Naive thymus-derived CD8-positive, alpha-beta T cell (primary cell): Measurements from ENCODE around the gene DCANP1. TPM values are rescaled to one million over a fixed set of nuclear protein-coding genes. Genes with fewer than 3 reads are reported as not detected.

Experiments
- ATAC-seq, 2 donors: fragments of 150-1000 bp; cut with Tn5 transposase in 1 of 2; sonication (Bioruptor Pico), chemical (Tn5 transposase) in 1 of 2; 1 replicate in 1 of 2; 2 replicates in 1 of 2; pipeline ENCODE4 v1.10.0; 2021; ENCODE audit warnings: mild to moderate bottlenecking in 2 of 2, moderate library complexity in 2 of 2
- POLR2A ChIA-PET: fragments of 350-600 bp; sonication (Branson Sonifier 250); formaldehyde crosslinking; loops from one replicate; lab custom pipeline; 2021; ENCODE audit warnings: antibody characterized with exemption; lab: Charles Lee
- DNase-seq, 10 donors: peaks; one replicate each; pipeline versions ENCODE4 v3.0.0 to v3.0.0-alpha.2; 2020 to 2022
- H3K27ac Mint-ChIP-seq, 10 donors: one replicate each; pipeline ENCODE4 v1.8.0; 2020 to 2022; ENCODE audit warnings: mild to moderate bottlenecking in 10 of 10, mixed read lengths in 10 of 10, moderate library complexity in 4 of 10, inconsistent platforms in 1 of 10
- H3K27me3 Mint-ChIP-seq, 5 donors: one replicate each; pipeline ENCODE4 v1.8.0; 2021 to 2022; ENCODE audit warnings: mixed read lengths in 5 of 5
- H3K36me3 Mint-ChIP-seq, 3 donors: one replicate each; pipeline ENCODE4 v1.8.0; 2020 to 2022; ENCODE audit warnings: mixed read lengths in 3 of 3, mild to moderate bottlenecking in 2 of 3, inconsistent platforms in 1 of 3
- H3K4me1 Mint-ChIP-seq, 4 donors: one replicate each; pipeline ENCODE4 v1.8.0; 2021 to 2022; ENCODE audit warnings: mixed read lengths in 4 of 4
- H3K4me3 Mint-ChIP-seq, 10 donors: one replicate each; pipeline ENCODE4 v1.8.0; 2020 to 2022; ENCODE audit warnings: mild to moderate bottlenecking in 10 of 10, mixed read lengths in 10 of 10, moderate library complexity in 6 of 10, inconsistent platforms in 1 of 10
- H3K9me3 Mint-ChIP-seq, 9 donors: one replicate each; pipeline ENCODE4 v1.8.0; 2020 to 2022; ENCODE audit warnings: mixed read lengths in 9 of 9, mild to moderate bottlenecking in 3 of 9, inconsistent platforms in 1 of 9, moderate library complexity in 1 of 9
- polyA plus RNA-seq, 3 donors: library from polyadenylated mRNA; unstranded; fragments of 300-500 nt; fragmentation: Illumina TruSeq; gene quantifications; one replicate each; pipeline ENCODE4 v1.2.3, GENCODE V29; 2021
- total RNA-seq, 8 experiments: library from RNA in 2 of 8; stranded (reverse) in 2 of 8; gene quantifications; one replicate each; pipeline ENCODE4 v1.2.3 and lab custom pipeline; 2021 to 2026

Gene DCANP1
- total and polyA plus RNA-seq, 5 experiments from 2014 or later = not detected

DNA sequence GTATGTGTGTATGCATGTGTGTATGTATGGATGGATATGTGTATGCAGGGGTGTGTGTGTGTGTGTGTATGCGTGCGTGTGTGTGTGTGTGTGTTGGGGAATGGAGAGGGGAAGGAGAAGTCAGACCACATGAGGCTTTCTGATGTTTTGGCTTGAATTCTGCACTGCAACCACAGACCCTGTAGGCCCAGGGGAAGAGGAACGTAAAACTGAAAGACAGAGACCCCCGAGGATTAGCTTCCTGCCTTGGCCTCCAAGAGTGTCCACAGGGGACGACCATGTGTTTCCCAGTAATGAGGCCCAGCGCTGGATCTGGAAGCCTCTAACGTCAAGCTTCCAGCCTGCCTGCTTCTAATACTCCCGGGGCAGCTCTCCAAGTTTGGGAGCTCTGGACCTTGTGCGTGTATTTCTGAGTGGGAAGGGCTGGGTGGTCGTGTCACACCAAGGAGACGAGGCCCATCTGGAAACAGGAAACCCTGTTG lies 5.8 kb downstream of the DCANP1 start:
- H3K4me1 Mint-ChIP-seq = peaks cover 0 to 27% (median 2%) of the 10 kb centered on the region in 4 donors
- no peaks in the 10 kb centered on the region for H3K36me3 Mint-ChIP-seq
- POLR2A ChIA-PET = no interaction called here
- H3K27me3 Mint-ChIP-seq = peaks cover under 1 to 6% (median 3%) of the 10 kb centered on the region in 5 donors
- no peaks in the 10 kb centered on the region for H3K9me3 Mint-ChIP-seq
- H3K27ac Mint-ChIP-seq = no peak overlapping the region
- H3K4me3 Mint-ChIP-seq = no peak overlapping the region
- DNase-seq = peak in 1 of 10 donors; percentile 11
- no peak for ATAC-seq

DNA sequence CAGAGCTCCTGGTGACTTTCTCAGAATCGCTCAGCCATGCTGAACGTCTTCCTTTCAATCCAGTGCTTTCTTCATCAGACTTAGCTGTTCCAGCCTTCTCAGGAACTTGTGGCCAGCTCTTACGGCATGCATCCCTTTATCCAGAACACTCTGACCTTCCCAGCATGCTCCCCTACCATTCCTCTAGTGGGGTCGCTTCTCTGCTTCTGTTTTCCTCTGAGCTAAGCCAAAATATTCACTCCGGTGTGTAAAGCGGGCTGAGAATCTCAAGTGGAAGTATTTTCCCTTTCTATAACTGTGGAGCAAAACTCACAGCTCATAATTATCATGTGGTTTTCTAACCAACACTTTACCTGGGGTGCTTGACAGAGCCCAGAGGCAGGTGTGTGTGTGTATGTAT lies 6.2 kb downstream of the DCANP1 start:
- POLR2A ChIA-PET = no interaction called here
- DNase-seq (no peak), ATAC-seq (no peak)
- Mint-ChIP-seq H3K9me3 (no peaks in the 10 kb centered on the region), H3K36me3 (no peaks in the 10 kb centered on the region), H3K27ac (no peak overlapping the region), H3K4me3 (no peak overlapping the region), H3K27me3 (peaks cover 4 to 10% (median 7%) of the 10 kb centered on the region in 5 donors), H3K4me1 (peaks cover 0 to 25% (median 2%) of the 10 kb centered on the region in 4 donors)

DNA sequence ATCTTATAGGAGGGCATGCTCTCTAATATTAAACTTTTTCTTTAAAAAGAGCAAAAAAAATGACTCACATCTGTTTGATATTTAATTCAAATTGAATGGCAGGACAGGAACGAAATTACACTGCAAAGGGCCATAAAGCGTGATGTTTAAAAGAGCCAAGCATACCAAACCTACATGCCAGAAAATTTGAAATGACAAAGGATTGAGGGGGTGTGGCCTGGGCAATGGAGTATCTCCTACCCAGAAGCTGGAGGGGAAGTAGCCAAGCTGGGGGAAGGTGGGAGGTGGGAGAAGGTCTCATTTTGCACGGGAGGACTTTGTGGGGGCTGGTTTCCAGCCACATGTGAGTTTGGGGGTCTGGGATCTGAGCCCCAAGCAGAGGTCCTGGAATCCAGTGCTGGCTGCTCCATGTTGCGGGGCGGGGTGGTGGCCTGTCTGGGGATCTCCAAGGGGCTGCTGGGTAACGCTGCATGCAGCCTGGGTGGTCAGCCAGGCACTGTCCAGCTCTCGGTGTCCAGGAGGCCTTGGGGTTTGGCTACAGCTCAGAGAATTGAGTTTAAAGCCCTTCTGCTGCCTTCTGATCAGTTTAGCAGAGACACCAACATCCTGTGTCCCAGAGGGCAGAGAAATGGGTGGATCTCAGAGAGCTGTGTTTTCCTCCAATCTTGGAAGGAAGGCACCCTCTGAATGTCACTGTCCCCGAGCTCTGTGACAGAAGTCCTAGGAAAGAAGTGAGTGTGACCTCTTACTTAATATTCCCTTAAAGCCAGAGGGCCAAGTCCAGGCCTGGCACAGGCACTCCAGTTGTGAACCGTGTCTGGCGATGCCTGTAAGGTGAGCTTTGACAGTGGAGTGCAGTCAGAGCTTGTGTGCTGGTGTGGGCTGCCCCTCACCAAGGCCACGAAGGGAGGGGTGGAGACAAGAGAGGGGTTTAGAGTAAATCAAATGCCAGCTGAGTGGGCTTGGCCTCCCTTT lies 7.6 kb downstream of the DCANP1 start:
- H3K9me3 Mint-ChIP-seq = no peaks in the 10 kb centered on the region
- H3K4me1 Mint-ChIP-seq = peaks cover 0 to 22% (median 2%) of the 10 kb centered on the region in 4 donors
- peaks cover 4 to 19% (median 11%) of the 10 kb centered on the region in 5 donors for H3K27me3 Mint-ChIP-seq
- POLR2A ChIA-PET = no interaction called here
- ATAC-seq (no peak), DNase-seq (peak in 1 of 10 donors; percentile 5)
- no peak overlapping the region for H3K4me3 Mint-ChIP-seq
- no peak overlapping the region for H3K27ac Mint-ChIP-seq
- H3K36me3 Mint-ChIP-seq = no peaks in the 10 kb centered on the region

DNA sequence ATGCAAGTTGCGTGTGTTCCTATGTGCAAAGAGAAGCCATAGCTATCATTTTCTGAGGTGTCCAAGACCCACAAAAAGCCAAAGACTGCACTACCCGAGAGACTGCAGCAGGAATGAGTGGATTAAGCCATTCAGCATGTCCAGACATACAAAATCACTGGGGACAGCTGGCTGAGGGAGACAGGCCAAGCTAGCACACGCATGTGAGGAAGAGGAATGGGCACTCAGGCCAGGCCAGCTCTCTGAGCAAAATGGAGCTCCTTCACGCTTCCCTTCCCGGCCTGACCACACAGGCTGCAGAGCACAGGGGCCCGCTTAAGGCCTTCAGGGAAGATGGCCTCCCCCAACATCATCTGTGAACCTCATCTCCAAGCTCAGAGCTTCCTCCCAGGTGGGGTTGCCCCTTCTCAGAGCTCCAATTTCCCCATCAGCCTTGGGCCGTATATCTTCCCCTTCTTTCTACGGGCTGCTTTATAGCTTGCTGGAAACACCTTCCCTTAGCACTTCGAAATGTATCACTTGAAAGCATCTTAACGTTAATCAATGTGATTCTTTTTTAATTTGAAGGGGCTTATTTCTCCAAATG lies 8.4 kb downstream of the DCANP1 start:
- Mint-ChIP-seq H3K9me3 (no peaks in the 10 kb centered on the region), H3K4me1 (peaks cover 0 to 18% (median 2%) of the 10 kb centered on the region in 4 donors), H3K4me3 (no peak overlapping the region)

GRCh38 chr5:135437796-135438560 lies 9.2 kb downstream of the DCANP1 start:
- Mint-ChIP-seq H3K27me3 (peaks cover 6 to 22% (median 11%) of the 10 kb centered on the region in 5 donors), H3K4me1 (peaks cover 0 to 18% (median 2%) of the 10 kb centered on the region in 4 donors), H3K9me3 (no peaks in the 10 kb centered on the region), H3K4me3 (no peak overlapping the region), H3K27ac (no peak overlapping the region), H3K36me3 (no peaks in the 10 kb centered on the region)
- POLR2A ChIA-PET = no interaction called here
- DNase-seq (peak in 1 of 10 donors; percentile 15), ATAC-seq (no peak)

More for the DNA sequence above, 8.4 kb downstream of the DCANP1 start:
- DNase-seq (no peak), ATAC-seq (no peak)
- Mint-ChIP-seq H3K27ac (no peak overlapping the region), H3K36me3 (no peaks in the 10 kb centered on the region), H3K27me3 (peaks cover 4 to 22% (median 11%) of the 10 kb centered on the region in 5 donors)
- POLR2A ChIA-PET = no interaction called here

DNA sequence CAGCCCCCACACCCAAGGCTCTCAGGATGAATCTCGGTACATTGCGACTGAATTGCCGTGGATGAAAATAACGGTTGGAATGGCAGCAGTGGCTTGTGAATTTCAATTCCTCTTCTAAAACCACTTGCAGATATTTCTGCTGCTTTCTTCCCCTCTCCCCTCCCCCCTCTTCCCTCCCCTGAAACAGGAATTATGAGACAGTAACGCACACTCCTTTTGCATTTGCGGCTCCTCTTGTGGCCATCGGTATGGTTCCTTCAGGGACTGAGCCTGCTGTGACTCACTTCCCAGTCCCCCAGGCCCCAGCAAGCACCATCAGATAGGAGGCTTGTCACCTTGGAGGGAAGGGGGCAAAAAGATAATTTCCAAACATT lies 9.7 kb downstream of the DCANP1 start:
- H3K27ac Mint-ChIP-seq = peak overlapping the region in 1 of 10 donors; percentile 44
- ATAC-seq (no peak), DNase-seq (peak in 1 of 10 donors; percentile 3)
- no peaks in the 10 kb centered on the region for H3K9me3 Mint-ChIP-seq
- no peaks in the 10 kb centered on the region for H3K36me3 Mint-ChIP-seq
- H3K4me1 Mint-ChIP-seq = peaks cover 0 to 16% (median 2%) of the 10 kb centered on the region in 4 donors
- H3K27me3 Mint-ChIP-seq = peaks cover 6 to 22% (median 11%) of the 10 kb centered on the region in 5 donors
- POLR2A ChIA-PET = no interaction called here
- no peak overlapping the region for H3K4me3 Mint-ChIP-seq

DNA sequence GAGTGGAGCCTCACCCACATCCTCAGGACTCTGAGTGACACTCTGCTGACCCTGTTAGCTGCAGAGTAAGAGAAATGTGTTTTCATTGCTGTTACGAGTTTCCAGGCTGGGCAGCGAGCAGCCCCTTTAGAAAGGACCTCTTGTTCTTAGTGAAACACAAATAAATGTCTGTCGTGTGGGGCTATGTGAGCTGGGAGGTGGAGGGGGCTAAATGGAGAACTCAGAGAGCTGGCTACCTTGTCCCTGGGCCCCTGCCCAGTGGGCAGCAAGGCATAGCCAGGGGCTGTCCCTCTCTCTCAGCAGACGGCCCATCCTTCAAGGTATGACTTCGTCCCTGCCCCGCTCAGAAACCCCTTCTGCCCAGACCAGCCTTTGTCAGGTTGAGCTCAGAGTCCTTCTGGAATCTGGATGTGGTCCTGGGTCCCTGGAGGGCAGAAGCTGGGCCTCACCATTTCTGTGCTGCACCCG lies 10.2 kb downstream of the DCANP1 start:
- ATAC-seq = no peak
- H3K27ac Mint-ChIP-seq = peak overlapping the region in 1 of 10 donors; percentile 44
- H3K9me3 Mint-ChIP-seq = no peaks in the 10 kb centered on the region
- DNase-seq = peak in 1 of 10 donors; percentile 10
- POLR2A ChIA-PET = no interaction called here
- peaks cover 0 to 12% (median 2%) of the 10 kb centered on the region in 4 donors for H3K4me1 Mint-ChIP-seq
- no peak overlapping the region for H3K4me3 Mint-ChIP-seq
- peaks cover 6 to 22% (median 11%) of the 10 kb centered on the region in 5 donors for H3K27me3 Mint-ChIP-seq
- no peaks in the 10 kb centered on the region for H3K36me3 Mint-ChIP-seq

GRCh38 chr5:135435467-135436330 lies 11.4 kb downstream of the DCANP1 start:
- H3K9me3 Mint-ChIP-seq = no peaks in the 10 kb centered on the region
- peaks cover 4 to 22% (median 14%) of the 10 kb centered on the region in 5 donors for H3K27me3 Mint-ChIP-seq
- ATAC-seq (no peak), DNase-seq (no peak)
- H3K4me1 Mint-ChIP-seq = peaks cover 0 to 9% (median 0%) of the 10 kb centered on the region in 4 donors
- H3K4me3 Mint-ChIP-seq = no peak overlapping the region
- no peak overlapping the region for H3K27ac Mint-ChIP-seq
- POLR2A ChIA-PET = no interaction called here
- no peaks in the 10 kb centered on the region for H3K36me3 Mint-ChIP-seq

DNA sequence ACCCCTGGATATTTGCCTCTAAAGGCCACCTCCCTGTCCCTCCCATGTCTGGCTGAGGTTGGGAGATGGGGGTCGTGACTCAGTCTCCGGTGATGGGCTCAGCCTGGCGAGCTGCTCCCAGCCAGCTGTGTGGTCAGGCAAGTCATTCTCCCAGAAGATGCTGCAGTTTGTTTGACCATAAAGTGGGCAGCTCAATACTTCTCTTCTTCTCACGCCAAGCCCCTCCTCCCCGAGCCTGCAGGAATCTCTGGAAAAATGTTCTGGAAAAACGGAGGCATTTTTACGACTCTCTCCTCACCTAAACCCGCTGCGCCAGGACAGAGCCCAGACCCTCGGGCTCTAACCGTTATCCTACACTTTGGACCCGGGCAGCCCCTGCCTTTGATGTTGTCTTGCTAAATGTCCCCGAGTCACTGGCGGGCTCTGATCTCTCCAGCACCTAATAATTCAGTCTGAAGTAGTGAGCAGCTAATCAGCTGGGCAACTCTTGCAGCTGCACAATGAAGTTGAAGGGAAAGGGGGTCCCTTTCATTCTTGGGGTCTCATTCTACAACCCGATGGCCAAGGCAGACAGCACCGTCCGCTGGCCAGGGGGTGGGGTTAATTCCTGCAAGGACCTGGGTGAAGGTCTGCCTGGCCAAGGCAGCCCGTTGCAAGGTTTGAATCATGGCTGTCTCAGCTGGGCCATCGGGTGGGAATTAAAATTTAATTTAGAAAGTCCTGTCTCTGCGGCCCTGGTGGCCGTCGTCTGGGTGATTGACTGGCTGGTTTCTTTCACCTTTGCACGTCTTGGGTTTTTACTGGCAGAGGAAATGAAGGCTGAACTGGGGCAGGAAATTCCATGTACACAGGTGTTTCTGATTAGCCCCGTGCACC lies 12.3 kb downstream of the DCANP1 start:
- H3K4me1 Mint-ChIP-seq = peaks cover 0 to 9% (median 0%) of the 10 kb centered on the region in 4 donors
- POLR2A ChIA-PET = no interaction called here

DNA sequence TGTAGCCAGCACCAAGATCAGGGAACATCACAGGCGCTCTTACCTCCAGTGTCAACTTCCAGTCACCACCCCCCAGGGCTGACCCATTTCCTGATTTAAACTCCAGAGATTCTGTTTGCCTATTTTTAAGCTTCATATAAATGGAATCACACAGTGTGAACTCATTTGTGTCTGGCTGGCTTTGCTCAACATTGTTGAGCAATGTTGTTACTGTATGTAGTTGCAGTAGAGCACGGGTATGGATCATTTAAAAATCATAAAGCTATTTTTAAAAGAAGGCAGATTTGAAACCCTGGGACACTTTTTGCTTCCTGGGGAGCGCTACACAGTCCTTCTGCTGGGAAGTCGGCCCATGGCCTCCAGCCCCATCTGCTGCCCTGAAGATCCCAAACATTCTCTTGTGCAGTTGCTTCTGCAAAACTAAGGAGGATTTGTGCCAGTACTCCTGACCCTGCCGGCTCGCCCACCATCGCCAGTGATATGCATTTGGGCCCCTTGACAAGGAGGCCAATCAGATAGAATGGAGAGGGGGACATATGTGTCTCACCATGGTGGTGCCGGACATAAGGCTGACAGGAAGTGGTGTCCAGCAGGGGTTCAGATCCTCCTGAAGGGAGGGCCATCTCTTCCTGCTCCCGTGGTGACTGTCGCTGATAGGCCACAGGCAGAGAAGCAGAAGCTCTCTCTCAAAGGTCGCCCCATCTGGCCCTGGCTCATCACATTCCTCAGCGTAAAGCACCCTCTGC lies 13.3 kb downstream of the DCANP1 start:
- peaks cover 0 to 9% (median 0%) of the 10 kb centered on the region in 4 donors for H3K4me1 Mint-ChIP-seq
- peaks cover 4 to 22% (median 14%) of the 10 kb centered on the region in 5 donors for H3K27me3 Mint-ChIP-seq
- no peak overlapping the region for H3K4me3 Mint-ChIP-seq
- ATAC-seq (no peak), DNase-seq (no peak)
- peaks cover 0 to 5% (median 2%) of the 10 kb centered on the region in 9 donors for H3K9me3 Mint-ChIP-seq
- H3K27ac Mint-ChIP-seq = no peak overlapping the region
- H3K36me3 Mint-ChIP-seq = peaks cover 0 to 3% (median 2%) of the 10 kb centered on the region in 3 donors
- POLR2A ChIA-PET = no interaction called here

More for the DNA sequence above, 12.3 kb downstream of the DCANP1 start:
- Mint-ChIP-seq H3K9me3 (peaks cover 0 to under 1% (median 0%) of the 10 kb centered on the region in 9 donors), H3K4me3 (no peak overlapping the region), H3K27ac (peak overlapping the region in 1 of 10 donors; percentile 74), H3K27me3 (peaks cover 4 to 22% (median 14%) of the 10 kb centered on the region in 5 donors), H3K36me3 (no peaks in the 10 kb centered on the region)
- peak in 1 of 10 donors; percentile 9 for DNase-seq
- no peak for ATAC-seq
